HS-27A (cell line): Measurements from ENCODE around the gene LCE7A.

ENCODE experiments used
- DNase-seq: peaks from one replicate; pipeline ENCODE4 v3.0.0-alpha.2; 2012; ENCODE audit warnings: low read depth, missing footprints

The LCE7A gene, protein sequence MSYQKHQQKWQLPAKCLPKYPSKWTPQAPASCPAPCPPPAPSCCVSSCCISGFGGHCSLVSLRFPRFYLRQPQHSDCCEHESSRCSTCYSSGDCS

DNA sequence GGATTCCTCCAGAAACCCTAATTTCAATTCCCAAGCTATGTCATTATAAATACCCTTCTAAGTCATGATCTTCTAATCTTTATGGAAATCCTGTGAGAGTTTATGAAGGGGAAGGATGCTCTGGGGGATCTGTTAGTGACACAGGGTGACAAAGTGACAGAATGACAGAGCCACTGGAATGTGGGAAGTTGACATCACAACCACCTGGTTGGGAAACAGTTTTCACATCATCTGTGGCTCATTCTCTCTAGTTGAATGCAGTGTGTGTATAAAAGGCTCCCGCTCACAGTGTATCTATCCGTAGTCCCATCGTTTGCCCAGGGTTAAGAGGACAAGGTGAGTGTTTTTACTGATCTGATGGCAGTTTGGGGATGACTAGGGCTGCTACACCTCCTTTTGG is at the start of gene LCE7A:
TSS of gene LCE7A (plus strand) at position 301 of the 400 bp plus-strand sequence. CDS start 702 bp downstream, outside the sequence.
- no peak for DNase-seq

DNA sequence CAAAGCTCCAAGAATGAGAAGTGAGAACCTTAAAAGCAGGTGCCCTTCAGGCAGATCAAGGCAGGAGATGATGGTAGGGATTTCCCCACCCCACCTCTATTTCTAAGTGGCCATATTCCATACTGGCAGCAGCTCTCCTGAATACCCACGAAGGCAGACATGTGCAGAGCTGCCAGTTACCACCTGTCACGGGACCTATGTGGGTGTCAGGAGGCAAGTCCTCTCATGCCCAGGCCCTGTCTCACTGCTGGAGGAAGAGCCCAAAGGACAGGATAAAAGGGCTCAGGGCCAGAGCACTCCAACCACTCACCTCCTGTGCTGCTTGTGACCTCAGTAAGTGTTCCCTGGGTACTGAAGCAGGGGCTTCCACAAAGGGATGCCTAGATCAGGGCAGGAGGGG is 48.7 kb upstream of the LCE7A start:
- DNase-seq: no peak

DNA sequence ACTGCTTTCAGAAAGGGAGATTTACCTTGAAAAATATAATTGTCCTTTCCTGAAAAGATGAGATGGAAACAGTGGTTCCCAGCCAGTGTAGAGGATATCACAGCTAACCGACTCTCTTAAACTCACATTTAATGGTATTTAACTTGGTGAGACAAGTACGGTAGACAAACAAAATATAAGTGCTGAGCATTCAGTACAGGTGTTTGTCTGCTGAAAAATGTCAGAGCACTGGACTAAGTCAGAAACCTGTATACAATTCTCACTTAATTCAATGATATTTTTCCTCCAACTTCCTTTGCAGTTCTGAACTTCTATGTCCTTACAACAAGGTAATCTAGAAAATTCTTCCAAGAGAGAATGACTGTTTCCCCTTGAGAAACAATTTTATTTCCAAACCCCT is 48.1 kb upstream of the LCE7A start, which contains the start of gene LCE1B:
TSS of gene LCE1B (plus strand) at position 301 of the 400 bp plus-strand sequence. CDS start 476 bp downstream, outside the sequence.
- DNase-seq: no peak

DNA sequence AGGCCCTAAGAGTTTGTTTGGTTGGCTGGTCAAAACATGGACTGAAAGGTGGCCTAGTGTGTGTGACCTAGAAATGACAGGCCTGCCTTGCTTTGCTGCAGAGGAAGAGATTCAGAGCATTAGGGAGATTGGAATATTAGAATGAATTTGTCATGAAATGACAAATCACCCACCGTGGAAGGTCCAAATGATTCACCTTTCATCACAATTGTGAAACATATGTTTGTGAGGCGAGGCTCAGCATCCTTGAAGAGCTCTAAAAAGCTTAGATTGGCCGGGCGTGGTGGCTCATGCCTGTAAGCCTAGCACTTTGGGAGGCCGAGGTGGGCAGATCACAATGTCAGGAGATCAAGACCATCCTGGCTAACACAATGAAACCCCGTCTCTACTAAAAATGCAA is 42.5 kb upstream of the LCE7A start:
- DNase-seq: no peak

DNA sequence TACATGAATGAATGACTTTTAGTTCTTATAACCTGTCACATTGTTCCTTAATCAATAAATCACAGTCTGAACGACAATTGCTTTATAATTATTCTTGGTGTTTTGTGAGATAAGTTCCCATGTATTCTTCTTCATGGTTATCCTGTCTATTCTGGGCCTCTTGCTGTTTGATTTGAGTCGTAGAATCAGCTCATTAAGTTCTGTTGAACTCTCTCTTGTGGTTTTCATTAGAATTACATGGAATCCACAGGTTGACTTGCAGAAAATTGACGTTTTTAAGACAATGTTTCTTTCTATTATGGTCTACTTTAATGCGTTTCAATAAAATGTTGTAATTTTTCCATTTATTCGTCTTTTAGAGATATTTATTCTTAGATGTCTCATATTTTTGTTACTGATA is 36.5 kb upstream of the LCE7A start:
- no peak for DNase-seq

DNA sequence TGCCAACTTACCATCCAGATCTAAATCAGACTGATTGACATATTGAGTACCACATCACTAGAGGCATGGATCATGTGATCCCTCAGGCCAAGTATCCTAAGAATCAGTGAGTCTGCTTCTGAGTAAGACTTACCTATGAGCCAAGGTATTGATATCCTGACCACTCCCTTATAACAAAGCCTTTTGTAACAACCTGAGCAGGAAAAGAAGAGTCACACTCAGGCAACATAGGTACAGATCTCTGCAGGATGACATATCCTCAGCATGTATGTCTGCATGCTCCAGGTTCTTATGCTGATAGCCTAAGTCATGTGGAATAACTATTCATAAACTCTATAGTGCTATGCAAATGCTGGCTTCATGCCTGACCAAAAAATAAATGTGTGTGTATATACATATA is 34.8 kb upstream of the LCE7A start:
- no peak for DNase-seq

DNA sequence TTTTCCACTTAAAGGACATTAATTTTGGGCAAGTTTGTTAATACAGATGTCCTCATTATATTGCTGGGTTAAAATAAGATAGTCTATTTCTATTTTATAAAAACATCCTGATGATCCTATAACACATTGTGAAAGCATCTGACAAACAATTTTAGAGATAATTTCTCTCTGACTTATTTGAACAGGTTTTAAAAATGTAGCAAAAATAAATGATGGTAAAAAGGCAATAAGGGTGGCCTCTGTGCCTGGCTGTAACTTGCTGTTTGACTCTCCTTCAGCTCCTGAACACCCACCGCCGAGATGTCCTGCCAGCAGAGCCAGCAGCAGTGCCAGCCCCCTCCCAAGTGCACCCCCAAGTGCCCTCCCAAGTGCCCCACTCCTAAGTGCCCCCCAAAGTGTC is 32.6 kb upstream of the LCE7A start, which contains the start of gene LCE1A:
TSS of gene LCE1A (plus strand) at position 301 of the 400 bp plus-strand sequence. CDS start at position 301, 0 bp downstream.
- no peak for DNase-seq

DNA sequence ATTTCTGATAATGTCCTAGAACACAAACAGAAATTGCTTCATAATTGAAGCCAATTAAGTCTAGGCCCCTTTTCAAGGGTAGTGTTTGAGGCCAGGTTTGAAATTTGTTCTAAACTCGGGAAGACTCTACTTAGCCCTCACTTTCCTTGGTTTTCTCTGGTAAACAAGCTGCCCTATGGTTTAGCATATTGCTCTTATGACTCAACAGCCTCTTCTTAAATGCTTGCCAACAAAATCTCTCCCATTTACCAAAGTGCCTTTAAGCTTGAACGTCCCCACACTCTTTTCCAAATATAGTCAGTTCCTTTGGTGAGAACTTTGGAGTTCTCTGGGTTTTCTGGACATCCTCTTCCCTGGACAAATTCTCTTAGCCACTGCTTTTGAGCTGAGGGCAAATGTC is 22.9 kb upstream of the LCE7A start:
- DNase-seq: no peak

DNA sequence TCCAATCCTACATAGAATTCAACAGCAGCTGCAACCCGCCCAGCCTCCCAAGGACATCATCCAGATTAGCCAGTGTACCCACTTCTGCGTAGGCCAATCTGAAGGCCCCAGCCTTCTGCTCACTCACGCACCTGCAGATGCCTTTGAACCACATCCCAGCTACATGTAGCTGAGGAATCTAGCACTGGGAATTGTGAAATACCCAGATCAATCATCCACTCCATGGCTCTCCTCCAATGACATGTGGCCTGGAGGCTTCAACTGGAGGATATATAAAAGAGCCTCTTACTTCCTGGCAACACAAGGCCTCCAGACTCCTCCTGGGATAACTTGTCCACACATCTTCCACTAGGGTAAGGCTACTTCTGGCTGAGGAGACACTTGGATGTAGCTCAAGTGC is 17.2 kb upstream of the LCE7A start, which contains the start of gene LCE6A:
TSS of gene LCE6A (plus strand) at position 301 of the 400 bp plus-strand sequence. CDS start 665 bp downstream, outside the sequence.
- DNase-seq: no peak

DNA sequence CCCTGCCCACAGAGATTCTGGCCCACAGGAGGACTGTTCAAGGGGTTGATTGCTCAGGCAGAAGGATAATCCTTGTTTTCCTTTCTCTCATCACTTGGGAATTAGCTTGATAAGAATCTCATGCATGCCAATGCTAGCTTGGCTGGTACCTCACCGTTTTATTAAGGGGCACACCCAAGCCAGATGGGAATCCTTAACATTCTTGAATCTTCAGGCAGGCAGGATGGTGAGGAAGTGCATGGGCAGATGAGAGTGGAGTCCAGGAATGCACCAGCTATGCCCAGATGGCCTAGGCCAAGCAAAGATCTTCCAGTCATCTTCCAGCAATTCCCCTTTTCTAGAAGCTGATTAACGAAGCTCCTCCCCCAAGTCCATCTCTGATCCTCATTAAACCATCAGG is 4.1 kb upstream of the LCE7A start:
- peak; percentile 97 for DNase-seq

DNA sequence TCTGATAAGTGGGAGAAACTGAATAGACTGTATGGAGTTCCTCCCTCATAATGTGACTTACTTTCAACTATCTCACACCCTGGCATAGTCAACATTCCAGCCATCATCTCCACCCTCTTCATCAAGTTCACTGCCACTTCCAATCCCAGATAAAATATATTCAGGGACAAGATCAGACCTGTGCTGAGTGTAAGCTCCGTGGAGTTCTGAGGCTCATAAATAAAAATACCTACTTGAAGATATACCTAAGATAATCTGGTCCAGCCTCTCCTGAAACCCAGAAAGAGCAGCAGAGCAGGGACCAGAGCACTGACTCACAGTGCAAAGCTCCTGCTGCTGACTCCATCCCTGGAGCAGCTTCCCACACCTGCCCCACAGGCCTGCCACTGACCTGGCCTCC is 1.7 kb upstream of the LCE7A start:
- DNase-seq: no peak

DNA sequence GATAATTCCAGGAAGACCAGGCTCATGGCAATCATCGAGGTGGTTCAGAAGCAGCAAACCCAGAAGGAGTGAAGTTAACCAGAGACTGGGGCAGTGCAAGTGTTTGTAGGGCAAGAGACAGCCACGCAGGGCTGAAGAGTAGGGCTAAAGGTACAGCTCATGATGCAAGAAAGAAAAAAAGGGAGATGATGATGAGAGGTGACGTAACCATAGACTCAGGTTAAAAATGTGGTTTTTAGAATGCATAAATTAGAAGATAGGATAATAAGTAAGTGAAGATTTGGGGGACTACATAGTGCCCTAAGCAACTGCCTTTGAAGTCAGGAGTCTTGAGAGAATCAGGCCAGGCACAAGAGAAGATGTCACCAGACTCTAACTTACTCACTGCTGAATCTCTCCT is 333 bp downstream of the LCE7A start:
- DNase-seq: no peak

DNA sequence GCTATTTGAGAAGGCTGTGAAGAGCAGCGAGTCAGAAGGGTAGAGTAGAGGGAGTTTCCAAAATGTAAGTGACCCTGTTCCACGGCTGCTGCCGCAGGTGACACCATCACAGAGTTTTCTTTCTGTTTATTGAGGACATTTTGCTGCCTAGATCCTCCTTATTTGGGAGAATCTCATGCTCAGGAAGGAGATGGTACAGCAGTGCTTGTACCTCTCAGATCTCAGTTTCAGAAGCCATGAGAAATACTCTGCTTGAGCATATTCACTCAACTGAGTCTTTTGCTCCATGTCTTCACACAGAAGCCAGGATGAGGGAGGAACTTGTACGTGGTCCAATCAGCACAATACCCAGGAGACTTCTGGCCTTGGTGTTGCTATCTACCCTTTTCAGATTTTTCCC is 1.6 kb downstream of the LCE7A start:
- no peak for DNase-seq

DNA sequence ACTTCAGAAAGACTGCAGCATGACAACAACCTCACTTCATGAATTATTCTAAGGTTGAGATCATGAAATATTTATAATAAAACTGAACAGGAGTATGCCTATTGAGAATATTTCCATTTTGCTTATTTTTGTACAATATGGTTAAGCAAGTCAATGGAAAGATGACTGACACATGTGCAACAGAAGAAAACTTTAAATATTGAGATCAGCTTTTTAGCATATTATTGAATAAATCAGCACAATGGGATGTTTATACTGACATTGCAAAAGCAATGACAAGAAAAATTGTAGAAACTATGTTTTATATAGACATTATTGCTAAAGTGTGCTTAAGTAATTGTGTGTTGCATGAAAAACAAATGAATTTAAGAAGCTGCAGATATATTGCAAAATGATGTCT is 4.6 kb downstream of the LCE7A start:
- no peak for DNase-seq

DNA sequence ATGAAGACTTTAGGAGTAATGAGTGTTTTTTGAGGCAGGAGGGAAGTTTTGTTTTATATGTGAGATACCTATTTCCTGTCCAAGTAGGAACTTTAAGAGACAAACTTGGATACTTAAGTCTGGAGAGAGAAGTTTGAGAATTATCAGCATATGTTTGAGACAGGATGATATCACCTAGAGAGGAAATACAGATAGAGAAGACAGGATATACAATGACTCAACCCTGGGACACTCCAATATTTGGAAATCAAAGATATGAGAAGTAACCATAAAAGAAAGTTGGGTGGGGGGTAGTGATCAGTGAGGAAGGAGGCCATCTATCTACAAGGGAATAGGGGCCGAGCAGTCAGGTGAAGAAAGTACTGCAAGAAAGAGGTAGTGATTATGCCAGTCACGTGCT is 6.5 kb downstream of the LCE7A start:
- DNase-seq: no peak

DNA sequence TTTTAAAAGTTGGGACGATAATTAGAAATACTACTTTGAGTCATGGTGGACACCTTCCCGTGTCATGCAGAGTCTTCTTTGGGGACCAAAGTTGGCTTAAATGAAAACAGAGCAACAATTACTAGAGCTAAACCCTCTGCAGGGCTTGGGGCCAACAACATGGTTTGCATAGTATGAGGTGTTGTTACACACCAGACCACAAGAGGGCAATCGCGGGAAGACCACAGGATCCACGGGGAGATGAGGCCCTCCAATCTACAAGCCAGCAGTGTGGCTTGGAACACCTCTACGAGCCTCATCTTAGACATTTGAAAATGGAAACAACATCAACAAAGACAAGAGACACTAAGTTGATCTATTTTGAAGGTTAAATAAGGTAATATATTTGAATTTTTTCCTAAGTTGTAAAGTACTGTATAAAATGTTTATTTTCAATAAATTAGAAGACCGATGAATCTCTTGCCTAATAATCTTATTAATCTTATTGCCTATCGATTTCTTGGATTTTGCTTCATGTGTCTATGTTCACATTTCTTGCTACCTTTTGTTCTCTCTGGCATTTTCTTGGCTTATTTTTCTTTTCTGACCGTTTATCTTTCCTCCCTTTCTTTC is 10.1 kb downstream of the LCE7A start:
- no peak for DNase-seq

DNA sequence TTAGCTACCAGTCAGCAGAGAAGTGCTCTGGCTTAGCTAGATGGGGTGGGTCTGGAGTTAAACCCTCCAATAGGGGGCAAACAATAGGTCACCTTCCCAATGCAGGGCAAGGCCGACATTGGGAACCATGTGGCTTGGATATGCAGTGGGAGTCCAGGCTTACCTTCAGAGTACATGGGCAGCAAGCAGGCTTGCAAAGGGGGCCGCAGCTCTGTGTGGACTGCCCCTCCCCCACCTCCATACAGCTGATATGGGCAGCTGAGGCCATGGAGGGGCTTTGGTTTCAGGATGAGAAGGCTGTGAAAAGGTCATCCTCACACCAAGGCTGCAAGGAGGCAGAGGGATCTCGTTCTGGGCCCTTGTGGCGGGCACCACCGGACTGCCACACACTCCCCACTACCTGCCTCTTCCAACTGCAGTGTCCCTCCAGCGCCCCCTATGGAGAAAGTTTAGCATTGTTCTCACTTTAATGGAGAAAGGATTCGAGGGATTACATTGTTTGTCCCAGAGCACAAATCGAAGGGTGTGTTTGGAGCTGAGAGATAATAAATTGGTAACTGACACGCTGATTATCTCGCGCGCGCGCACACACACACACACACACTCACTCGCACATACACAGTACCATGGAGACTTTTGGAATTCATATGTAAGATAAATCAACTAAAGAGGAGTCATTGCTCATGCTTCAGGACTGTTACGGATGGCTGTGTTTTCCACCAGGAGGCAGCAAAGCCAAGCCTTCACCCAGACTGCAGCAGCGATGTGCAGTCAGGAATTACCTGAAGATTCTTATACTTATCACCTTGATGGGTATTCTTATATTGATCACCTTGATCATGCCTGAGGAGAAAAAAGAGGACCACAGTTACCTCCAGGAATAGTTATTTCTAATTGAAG is 11.3 kb downstream of the LCE7A start:
- no peak for DNase-seq

DNA sequence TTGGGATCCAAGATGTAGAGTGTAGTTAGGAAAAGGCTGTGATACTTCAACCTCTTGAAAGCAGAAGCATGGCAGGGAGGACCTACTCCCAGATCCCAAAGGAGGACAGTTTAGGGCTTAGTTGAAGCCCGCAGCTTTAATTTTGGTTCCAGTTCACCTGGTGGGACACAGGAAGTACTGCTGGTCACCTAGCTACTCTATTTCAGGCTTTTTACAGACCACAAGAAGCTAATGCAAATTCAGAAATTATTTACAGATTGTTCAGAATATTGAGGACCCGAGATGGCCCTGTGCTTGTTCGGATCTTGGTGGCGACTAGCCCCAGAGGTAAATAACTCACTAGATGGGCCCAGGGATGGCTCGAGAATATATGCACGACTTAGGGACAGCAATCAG is 11.9 kb downstream of the LCE7A start:
- DNase-seq: no peak

DNA sequence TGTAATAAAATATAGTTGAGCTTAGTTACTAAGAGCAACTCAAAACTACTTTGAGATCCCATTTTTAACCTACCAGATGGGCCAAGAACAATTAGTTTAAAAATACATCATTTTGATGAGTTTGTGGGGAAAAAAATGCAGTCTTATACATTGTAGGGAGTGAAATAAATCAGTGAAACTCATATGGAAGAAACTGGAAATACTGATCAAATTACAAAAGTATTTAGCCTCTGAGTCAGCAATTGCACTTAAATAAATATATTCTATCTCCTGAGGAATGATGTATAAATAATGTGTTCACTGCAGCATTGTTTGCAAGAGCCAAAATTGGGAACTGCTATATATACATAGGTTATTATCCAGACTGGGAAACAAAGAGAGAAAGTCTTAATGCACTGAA is 13.7 kb downstream of the LCE7A start:
- DNase-seq: no peak

DNA sequence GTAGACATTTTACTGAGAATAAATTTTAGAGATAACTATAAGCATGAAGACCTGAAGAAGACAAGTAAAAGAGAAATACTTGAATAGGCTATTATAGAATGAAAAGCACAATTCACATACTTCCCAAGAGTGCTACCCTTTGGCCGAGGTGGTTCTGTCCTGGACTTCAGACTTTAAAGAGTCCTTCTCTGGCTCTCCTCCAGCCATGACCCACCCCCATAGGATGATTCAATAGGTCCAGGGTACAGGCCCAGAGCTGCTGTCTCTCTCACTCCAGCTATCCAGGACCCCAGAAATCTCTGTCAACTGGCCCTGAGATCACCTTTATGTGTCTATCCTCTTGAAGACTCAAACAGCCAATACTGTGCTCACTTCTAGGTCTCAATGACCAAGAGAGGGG is 17.0 kb downstream of the LCE7A start:
- no peak for DNase-seq

DNA sequence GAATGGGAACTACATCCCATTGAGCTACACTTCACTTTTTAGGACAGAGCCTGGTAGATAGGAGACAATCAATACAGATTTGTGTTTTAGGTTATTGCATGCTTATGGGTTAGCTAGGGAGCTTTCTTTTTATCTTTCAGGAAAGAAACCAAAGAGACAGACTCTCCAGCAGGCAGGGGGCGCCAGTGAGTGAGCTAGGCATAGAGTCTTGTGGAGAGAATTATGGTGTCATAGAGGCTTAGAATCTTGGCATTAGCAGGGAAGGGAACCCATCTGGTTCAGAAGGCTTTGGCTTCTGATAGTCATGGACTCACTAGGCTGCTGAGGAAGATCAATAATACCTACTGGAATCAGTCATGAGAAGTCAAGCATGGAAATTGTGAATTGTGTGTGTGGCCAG is 18.2 kb downstream of the LCE7A start, which contains the start of gene SMCP:
TSS of gene SMCP (plus strand) at position 281 of the 400 bp plus-strand sequence. CDS start 6,101 bp downstream, outside the sequence.
- DNase-seq: no peak

DNA sequence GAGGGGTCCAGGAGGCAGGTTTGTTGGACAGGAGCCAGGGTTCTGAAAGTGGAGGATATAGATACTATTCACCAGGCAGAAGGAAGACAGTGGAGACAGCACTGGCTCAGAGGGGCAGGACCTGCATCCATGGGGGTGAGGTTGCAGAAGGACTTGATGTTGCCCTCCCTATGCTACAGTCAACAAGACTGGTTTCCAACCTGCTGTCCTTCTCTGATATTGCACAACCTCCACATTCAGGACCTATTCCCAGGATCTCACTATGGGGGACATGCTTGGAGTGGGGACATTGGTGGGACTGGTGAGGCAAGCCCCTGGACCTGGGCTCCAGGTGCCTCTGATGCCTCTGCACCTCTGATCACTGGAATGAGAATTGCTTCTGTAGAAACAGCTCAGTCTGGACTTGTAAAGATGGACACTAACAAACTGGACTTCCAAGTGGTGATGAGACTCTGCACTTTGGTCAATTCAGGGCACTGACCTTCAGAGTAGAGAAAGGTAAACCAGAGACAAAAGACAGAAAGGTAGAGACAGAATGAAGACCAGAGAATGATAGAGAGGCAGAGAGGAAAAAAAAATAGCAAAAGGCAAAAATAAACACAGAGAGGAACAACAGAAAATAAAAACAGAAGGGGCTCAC is 19.9 kb downstream of the LCE7A start:
- no peak for DNase-seq
